Thyroid gland (tissue), 4 donors: ENCODE measurements around the gene POMP. TPM values are rescaled to one million over a fixed set of nuclear protein-coding genes. Genes with fewer than 3 reads are reported as not detected.
A peak's percentile ranks its signal among the peaks of the same experiment; 100 is the strongest.

Source experiments
- DNase-seq, 2 donors: peaks; one replicate each; pipeline ENCODE4 v3.0.0-alpha.2; 2019
- H3K27ac ChIP-seq, 3 donors: fragments of 200-600 bp; sonication (generic); 1 replicate in 2 of 3; 2 replicates in 1 of 3; pipeline ENCODE4 v1.5.1; 2016 to 2019; ENCODE audit warnings: mild to moderate bottlenecking in 1 of 3, moderate library complexity in 1 of 3
- H3K27me3 ChIP-seq: fragments of 200-600 bp; sonication (generic); one replicate; pipeline ENCODE4 v1.5.1; 2019
- H3K36me3 ChIP-seq, 2 donors: fragments of 200-600 bp; sonication (generic); one replicate each; pipeline ENCODE4 v1.5.1; 2016 to 2019
- H3K4me1 ChIP-seq, 2 donors: fragments of 200-600 bp; sonication (generic); one replicate each; pipeline ENCODE4 v1.5.1; 2017 to 2019
- H3K4me3 ChIP-seq, 3 donors: fragments of 200-600 bp; sonication (generic); replicated peaks in 1 of 3; 1 replicate in 2 of 3; 2 replicates in 1 of 3; pipeline ENCODE4 v1.5.1; 2016; ENCODE audit warnings: mild to moderate bottlenecking in 1 of 3
- H3K9me3 ChIP-seq: fragments of 200-600 bp; sonication (generic); one replicate; pipeline ENCODE4 v1.5.1; 2017
- POLR2A ChIP-seq, 2 donors: fragments of 450-650 bp; IDR thresholded peaks; one replicate each; pipeline ENCODE4 v1.6.1; 2017; ENCODE audit warnings: antibody characterized with exemption in 2 of 2, mild to moderate bottlenecking in 2 of 2, moderate library complexity in 1 of 2
- WGBS, 2 donors: methylation state at CpG; one replicate each; pipeline ENCODE4 v1.1.5; 2017; 5-methylcytosine and 5-hydroxymethylcytosine counted together
- intact Hi-C: fragments of 100-400 bp; cut with DNase I; formaldehyde crosslinking; loops from one replicate; pipeline ENCODE4 v1.15.1; 2023
- total RNA-seq, 4 donors: library from RNA; depleted of rRNA; stranded (reverse); fragments of >200 nt; gene quantifications; one replicate each; pipeline ENCODE4 v1.2.3, GENCODE V29; 2016
- TF ChIP-seq, protein P1 (sequence below), 6 experiments: fragments of 200-600 bp in 3 of 6; fragments of 450-650 bp in 3 of 6; sonication (generic) in 3 of 6; IDR thresholded peaks; one replicate each; pipeline ENCODE4 v1.5.1; 2016 to 2019; ENCODE audit warnings: antibody characterized with exemption in 6 of 6, mild to moderate bottlenecking in 2 of 6, inconsistent platforms in 1 of 6, moderate library complexity in 1 of 6

POMP gene, protein sequence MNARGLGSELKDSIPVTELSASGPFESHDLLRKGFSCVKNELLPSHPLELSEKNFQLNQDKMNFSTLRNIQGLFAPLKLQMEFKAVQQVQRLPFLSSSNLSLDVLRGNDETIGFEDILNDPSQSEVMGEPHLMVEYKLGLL
- total RNA-seq = 10 to 100 TPM; 23.3 to 70.0 (median 45.4) TPM

DNA sequence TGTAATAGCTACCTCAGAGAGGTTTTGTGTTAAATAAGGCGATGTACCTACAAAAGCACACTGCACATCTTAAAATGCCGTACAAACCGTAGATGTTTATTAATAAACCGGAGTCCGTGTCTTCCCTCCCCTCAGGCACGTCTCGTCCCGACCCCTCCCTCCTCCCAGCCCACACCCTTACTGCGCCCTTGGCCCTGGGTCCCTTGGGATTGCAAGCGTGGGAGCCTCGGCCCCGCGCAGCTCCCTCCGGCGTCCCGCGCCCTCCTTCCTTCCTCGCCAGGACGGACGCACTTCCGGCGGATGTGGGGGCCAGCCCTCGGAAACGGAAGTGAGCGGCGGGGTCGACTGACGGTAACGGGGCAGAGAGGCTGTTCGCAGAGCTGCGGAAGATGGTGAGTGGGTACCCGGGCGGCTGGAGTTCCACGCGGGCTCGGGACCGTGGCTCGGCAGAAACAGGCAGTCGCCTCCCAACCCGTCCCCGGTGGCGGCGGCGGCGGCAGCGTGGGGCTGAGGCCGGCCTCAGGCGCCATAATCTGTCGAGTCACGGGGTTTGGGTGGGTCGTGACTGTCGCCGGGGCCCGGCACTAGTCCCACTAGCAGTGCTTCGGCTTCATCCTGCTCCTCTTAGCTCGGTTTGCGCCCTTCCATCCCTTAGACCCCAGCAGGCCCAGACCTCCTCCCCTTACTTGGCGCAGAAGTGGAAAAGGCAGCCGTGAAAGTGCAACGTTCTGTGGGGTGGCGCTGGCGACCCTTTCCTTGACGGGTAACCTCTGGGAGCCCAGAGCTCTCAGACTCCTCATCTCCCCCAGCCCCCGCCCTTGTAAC, at the start of gene POMP:
Gene POMP, plus strand, starts transcription at position 335 of the 825 bp plus-strand sequence. Its CDS starts 55 bp downstream, at position 390.
- peak; percentile 89 to 93 for DNase-seq
- peaks cover 28 to 51% of the 10 kb centered on the region in 2 donors for H3K4me1 ChIP-seq
- TF ChIP-seq, protein P1, sequence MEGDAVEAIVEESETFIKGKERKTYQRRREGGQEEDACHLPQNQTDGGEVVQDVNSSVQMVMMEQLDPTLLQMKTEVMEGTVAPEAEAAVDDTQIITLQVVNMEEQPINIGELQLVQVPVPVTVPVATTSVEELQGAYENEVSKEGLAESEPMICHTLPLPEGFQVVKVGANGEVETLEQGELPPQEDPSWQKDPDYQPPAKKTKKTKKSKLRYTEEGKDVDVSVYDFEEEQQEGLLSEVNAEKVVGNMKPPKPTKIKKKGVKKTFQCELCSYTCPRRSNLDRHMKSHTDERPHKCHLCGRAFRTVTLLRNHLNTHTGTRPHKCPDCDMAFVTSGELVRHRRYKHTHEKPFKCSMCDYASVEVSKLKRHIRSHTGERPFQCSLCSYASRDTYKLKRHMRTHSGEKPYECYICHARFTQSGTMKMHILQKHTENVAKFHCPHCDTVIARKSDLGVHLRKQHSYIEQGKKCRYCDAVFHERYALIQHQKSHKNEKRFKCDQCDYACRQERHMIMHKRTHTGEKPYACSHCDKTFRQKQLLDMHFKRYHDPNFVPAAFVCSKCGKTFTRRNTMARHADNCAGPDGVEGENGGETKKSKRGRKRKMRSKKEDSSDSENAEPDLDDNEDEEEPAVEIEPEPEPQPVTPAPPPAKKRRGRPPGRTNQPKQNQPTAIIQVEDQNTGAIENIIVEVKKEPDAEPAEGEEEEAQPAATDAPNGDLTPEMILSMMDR (IDR thresholded peaks at IDR 0.05) = no peak
- TF ChIP-seq POLR2A (IDR thresholded peaks at IDR 0.05) = peak; percentile 89 to 99
- peaks cover 2 to 19% of the 10 kb centered on the region in 2 donors for H3K36me3 ChIP-seq
- 0 to 1% methylated on average over 29 to 36 of the region's 64 CpGs for WGBS, 2 donors
- intact Hi-C loops = no loop called here
- peak within 1 kb of the TSS; percentile 40 to 86 (median 57) for H3K4me3 ChIP-seq
- no peaks in the 10 kb centered on the region for H3K9me3 ChIP-seq
- H3K27ac ChIP-seq = peak within 1 kb of the TSS; percentile 72 to 93 (median 82)
- no peaks in the 10 kb centered on the region for H3K27me3 ChIP-seq

DNA sequence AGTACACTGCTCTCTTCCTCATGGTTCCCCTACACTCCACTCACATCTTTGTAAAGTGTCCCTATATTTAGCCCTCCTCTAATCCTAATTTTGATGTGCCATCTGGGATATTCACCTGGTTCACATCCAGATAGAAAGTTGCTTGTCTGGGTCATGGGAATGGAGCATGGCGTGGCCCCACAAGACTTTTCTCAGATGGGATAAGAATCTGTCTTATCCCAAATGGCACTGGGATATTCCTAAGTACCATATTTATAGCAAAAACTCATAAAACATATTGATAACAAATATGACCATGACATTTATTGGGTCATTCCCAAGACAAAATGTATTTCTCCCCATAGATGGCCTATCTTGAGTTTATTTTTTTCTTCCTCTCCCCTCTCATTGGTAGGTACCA, 49.5 kb upstream of the POMP start:
- H3K27me3 ChIP-seq = no peaks in the 10 kb centered on the region
- H3K4me3 ChIP-seq = no peak overlapping the region
- H3K27ac ChIP-seq = no peak overlapping the region
- intact Hi-C loops = no loop called here
- no peaks in the 10 kb centered on the region for H3K9me3 ChIP-seq
- no peaks in the 10 kb centered on the region for H3K36me3 ChIP-seq
- H3K4me1 ChIP-seq = no peaks in the 10 kb centered on the region
- no peak for DNase-seq
- TF ChIP-seq, protein P1 (IDR thresholded peaks at IDR 0.05) = no peak
- TF ChIP-seq POLR2A (IDR thresholded peaks at IDR 0.05) = no peak
- 97 to 100% methylated on average over 1 of the region's 1 CpG for WGBS, 2 donors

DNA sequence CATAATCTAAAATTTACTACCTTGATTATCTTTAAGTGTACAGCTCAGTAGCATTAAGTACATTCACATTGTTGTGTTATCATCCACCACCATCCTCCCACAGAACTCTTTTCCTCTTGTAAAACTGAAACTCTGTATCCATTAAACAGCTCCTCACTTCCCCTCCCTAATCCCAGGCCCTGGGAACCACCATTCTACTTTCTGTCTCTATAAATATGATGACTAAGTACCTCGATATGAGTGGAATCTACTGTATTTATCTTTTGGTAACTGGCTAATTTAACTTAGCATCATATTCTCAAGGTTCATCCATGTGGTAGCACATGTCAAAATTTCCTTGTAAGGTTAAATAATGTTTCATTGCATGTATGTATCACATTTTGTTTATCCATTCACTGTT, 49.0 kb upstream of the POMP start:
- no peak overlapping the region for H3K4me3 ChIP-seq
- TF ChIP-seq, protein P1 (IDR thresholded peaks at IDR 0.05) = no peak
- no peak for TF ChIP-seq POLR2A (IDR thresholded peaks at IDR 0.05)
- no peaks in the 10 kb centered on the region for H3K27me3 ChIP-seq
- H3K4me1 ChIP-seq = no peaks in the 10 kb centered on the region
- WGBS, 2 donors = 92 to 93% methylated on average over 1 of the region's 1 CpG
- intact Hi-C loops = no loop called here
- H3K9me3 ChIP-seq = no peaks in the 10 kb centered on the region
- no peak overlapping the region for H3K27ac ChIP-seq
- DNase-seq = no peak
- H3K36me3 ChIP-seq = no peaks in the 10 kb centered on the region

DNA sequence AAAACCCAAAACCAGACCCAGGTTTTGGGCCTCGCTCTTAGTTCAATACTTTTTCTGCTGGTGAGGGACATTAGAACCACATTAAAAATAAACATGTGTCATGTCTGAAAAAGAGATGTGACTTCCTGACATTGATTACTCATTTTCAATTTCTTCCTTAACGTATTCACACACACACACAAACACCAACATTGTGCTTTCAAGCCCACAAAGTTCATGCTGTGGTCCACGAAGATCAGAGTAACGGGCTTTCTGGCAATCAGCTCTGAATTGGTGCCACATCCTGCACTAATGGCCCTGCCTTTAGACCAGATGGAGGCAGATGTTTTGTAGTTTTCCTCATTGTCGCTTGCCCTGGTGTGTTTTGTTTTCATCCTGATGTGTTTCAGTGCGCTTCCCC, 47.9 kb upstream of the POMP start:
- no peaks in the 10 kb centered on the region for H3K36me3 ChIP-seq
- TF ChIP-seq, protein P1 (IDR thresholded peaks at IDR 0.05) = no peak
- TF ChIP-seq POLR2A (IDR thresholded peaks at IDR 0.05) = no peak
- H3K4me1 ChIP-seq = no peaks in the 10 kb centered on the region
- intact Hi-C loops = no loop called here
- WGBS, 2 donors = 85 to 90% methylated on average over 6 of the region's 6 CpGs
- no peak overlapping the region for H3K4me3 ChIP-seq
- no peak for DNase-seq
- no peaks in the 10 kb centered on the region for H3K27me3 ChIP-seq
- no peak overlapping the region for H3K27ac ChIP-seq
- H3K9me3 ChIP-seq = no peaks in the 10 kb centered on the region

DNA sequence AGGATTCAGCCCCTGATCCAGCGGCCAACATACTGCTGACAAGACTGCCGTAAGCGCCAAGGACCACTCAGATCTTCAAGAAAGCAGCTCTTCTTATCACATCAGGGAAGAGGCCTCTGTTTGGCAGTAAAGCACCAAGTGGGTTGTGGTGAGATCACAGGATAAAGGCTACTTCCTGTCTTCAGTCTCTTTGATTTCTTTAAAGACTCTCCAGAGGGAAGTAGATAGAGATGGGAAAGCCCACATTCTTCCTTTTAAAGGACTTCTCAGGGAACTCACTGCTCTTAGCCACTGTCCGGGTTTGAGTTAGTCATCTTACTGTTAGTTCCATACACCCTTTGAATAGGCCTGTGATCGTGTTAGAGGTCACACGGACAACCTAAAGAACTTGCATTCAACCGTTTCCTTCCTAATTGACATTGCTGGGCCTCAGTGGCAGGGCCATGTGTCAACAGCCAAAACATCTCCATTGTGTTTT, 47.2 kb upstream of the POMP start:
- Histone ChIP-seq H3K4me1 (no peaks in the 10 kb centered on the region), H3K27me3 (no peaks in the 10 kb centered on the region), H3K36me3 (no peaks in the 10 kb centered on the region), H3K27ac (no peak overlapping the region), H3K9me3 (no peaks in the 10 kb centered on the region), H3K4me3 (no peak overlapping the region)
- 66 to 68% methylated on average over 7 of the region's 7 CpGs for WGBS, 2 donors
- intact Hi-C loops = no loop called here
- no peak for TF ChIP-seq POLR2A (IDR thresholded peaks at IDR 0.05)
- TF ChIP-seq, protein P1 (IDR thresholded peaks at IDR 0.05) = no peak
- DNase-seq = no peak
